HG02852 (cell line): Measurements from ENCODE around the gene SUGCT.

Source experiments
- ATAC-seq: cut with Tn5 transposase; IDR thresholded peaks from one replicate; pipeline ENCODE4 v1.9.1; 2021; ENCODE audit warnings: mild to moderate bottlenecking, moderate library complexity; ENCODE audit not compliant: unreplicated experiment

Gene SUGCT

GRCh38 chr7:40757109-40757508 lies 622.3 kb downstream of the SUGCT start:
- no peak for ATAC-seq

- no peak for ATAC-seq
Measured at GRCh38 chr7:40758590-40758989, 623.8 kb downstream of the SUGCT start.

- no peak for ATAC-seq
Measured at GRCh38 chr7:40760293-40760964, 625.6 kb downstream of the SUGCT start.

GRCh38 chr7:40760987-40761386 lies 626.2 kb downstream of the SUGCT start:
- ATAC-seq, result no peak

GRCh38 chr7:40761762-40762560 lies 627.2 kb downstream of the SUGCT start:
- no peak for ATAC-seq

- no peak for ATAC-seq
Measured at GRCh38 chr7:40763319-40764287, 628.8 kb downstream of the SUGCT start.

- no peak for ATAC-seq
Measured at GRCh38 chr7:40765639-40766038, 630.8 kb downstream of the SUGCT start.

GRCh38 chr7:40772096-40772495 lies 637.3 kb downstream of the SUGCT start:
- ATAC-seq, result no peak

- no peak for ATAC-seq
Measured at GRCh38 chr7:40773656-40774055, 638.9 kb downstream of the SUGCT start.

- no peak for ATAC-seq
Measured at GRCh38 chr7:40775877-40776276, 641.1 kb downstream of the SUGCT start.

GRCh38 chr7:40777730-40778312 lies 643.0 kb downstream of the SUGCT start:
- ATAC-seq, result peak; percentile 56

- no peak for ATAC-seq
Measured at GRCh38 chr7:40780460-40780859, 645.7 kb downstream of the SUGCT start.

- ATAC-seq, result no peak
Measured at GRCh38 chr7:40782836-40783235, 648.0 kb downstream of the SUGCT start.

- ATAC-seq, result no peak
Measured at GRCh38 chr7:40784176-40784575, 649.4 kb downstream of the SUGCT start.

- ATAC-seq, result peak; percentile 55
Measured at GRCh38 chr7:40786909-40787308, 652.1 kb downstream of the SUGCT start.

GRCh38 chr7:40793132-40793531 lies 658.3 kb downstream of the SUGCT start:
- no peak for ATAC-seq

- no peak for ATAC-seq
Measured at GRCh38 chr7:40795607-40796006, 660.8 kb downstream of the SUGCT start.

GRCh38 chr7:40796723-40797122 lies 661.9 kb downstream of the SUGCT start:
- no peak for ATAC-seq

GRCh38 chr7:40798613-40799012 lies 663.8 kb downstream of the SUGCT start:
- no peak for ATAC-seq

GRCh38 chr7:40799493-40800403 lies 664.9 kb downstream of the SUGCT start:
- ATAC-seq, result no peak
